HG03354 (cell line): ENCODE measurements around the gene THPO.

Experiments
- ATAC-seq: cut with Tn5 transposase; IDR thresholded peaks from one replicate; pipeline ENCODE4 v1.9.1; 2021; ENCODE audit warnings: mild to moderate bottlenecking; ENCODE audit not compliant: unreplicated experiment, poor library complexity, severe bottlenecking

The THPO gene

DNA sequence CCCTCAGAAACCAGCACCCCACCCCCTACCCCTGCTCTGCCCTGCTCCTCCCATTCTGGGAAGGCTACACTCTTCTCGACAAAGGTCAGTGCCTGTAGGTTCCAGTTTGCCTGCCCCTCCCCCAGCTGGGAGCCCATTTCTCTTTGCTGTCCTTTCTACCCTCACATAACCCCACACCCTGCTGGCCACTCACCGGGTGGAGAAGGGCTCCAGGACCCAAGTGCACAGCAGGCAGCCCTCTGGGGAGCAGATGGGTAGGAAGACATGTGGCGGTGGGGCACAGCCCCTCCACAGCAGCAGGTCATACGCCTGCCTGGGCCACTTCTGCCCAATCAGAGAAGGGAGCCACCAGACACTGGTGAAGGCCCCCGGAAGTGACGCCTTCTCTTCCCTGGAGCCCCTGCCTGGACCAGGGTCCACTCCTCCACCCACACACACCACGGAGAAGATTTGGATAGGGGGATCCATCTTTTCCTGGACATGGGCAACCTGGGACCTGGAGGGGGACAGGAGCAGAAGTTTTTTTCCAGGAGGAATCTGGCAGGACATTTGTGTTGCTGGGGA is at the start of gene THPO:
Gene THPO (minus strand): TSS at position 326 of the 564 bp plus-strand sequence. CDS start 1,948 bp downstream, outside the sequence.
- ATAC-seq: no peak

DNA sequence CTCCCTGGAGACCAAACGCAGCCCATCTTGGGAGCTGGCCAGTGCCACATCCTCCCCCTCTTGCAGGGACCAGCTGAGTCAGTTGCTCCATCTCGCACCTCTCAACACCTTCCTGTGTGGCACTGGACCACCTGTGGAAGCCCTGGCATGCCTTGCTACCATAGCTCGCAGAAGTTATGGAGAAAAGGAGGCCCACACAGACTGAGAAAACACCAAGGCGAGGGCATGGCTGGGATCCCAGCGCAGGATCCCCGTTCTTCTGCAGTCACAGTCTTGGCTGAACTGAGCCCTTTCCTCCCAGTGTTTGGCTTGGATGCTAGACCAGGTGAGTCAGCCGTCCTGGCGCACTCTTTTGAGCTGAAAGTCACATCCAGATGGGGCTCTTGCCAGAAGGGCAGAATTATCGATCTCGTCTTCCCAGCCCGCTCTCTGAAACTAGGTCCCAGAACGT is 48.7 kb upstream of the THPO start:
- ATAC-seq: no peak

DNA sequence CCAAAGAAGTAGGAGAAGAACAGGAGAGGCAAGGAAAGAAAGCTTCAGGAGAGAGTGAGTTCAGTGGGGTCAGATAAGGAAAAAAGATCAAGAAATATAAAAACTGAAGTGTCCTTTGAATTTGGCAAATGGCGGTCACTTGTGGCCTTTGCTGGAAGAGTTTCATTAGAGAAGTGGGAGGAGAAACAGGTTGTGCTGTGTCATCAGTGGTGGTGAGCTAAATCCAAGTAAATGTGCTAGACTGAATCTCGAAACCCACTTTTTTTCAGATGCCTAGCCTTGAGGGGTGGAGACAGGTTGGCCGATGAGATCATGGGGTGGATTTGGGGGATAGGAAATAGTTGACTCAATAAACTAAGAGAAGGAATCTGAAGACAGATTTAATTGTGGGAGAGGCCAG is 45.6 kb upstream of the THPO start:
- ATAC-seq: no peak

DNA sequence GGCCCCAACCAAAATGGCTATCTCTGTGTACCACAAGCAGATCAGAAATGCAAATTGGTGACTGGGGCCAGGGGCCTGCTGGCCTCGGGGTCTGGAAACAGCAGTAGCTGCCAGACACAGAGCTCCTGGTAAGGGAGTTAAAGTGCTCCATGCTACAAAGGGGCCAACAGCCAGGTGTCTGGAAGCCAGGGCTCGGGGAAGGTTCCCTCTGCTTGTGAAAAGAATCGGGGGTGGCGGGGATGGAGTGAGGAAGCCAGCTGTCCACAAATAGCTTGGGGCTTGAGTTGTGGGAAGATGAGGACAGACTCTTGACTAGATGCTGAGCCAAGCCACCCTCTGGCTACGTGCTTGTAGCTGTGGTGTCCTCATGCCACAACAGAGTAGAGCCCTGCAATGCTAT is 41.2 kb upstream of the THPO start:
- no peak for ATAC-seq

DNA sequence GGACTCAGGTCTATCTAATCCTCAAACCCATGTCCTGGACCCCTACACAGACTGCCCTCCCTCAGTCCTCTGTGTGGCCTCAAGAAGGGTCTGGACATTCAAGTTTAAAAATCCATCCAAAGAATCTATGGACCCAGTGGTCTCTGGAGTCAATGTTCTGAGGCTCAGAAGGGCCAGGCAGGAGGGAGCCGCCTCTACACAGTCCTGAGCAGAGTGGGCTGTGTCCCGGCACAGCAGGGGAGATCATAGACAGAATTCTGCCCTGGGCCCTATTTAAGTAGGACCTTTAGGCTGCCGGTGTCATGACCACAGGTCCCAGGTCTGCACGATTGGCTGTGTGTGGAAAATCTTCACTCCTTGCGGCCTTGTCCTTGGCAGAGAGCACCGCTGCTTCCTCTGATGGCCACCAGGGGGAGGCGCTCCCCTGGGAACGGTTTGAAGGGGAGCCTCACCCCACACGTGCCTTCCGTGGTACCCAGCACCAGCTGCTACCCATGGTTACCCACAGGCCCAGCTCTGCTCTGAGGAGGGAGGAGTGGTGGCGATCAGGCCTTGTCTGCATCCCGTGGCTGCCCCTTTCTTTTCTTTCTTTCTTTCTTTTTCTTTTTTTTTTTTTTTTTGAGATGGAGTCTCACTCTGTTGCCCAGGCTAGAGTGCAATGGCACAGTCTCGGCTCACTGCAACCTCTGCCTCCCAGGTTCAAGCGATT is 39.8 kb upstream of the THPO start:
- peak; percentile 94 for ATAC-seq

DNA sequence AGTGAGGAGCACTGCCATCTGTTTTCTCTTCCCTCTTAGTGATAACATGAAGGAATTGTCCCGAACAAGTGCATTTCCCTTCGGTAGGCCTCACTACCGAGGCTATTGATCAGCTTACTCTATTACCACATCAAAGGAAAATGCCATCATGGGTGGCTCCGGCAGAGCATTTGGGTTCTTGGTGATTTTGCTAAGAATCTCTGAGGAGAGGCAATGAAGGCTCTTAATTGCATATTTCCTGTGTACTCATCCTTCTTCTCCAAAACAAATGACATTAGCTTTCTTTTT is 37.1 kb upstream of the THPO start:
- no peak for ATAC-seq

DNA sequence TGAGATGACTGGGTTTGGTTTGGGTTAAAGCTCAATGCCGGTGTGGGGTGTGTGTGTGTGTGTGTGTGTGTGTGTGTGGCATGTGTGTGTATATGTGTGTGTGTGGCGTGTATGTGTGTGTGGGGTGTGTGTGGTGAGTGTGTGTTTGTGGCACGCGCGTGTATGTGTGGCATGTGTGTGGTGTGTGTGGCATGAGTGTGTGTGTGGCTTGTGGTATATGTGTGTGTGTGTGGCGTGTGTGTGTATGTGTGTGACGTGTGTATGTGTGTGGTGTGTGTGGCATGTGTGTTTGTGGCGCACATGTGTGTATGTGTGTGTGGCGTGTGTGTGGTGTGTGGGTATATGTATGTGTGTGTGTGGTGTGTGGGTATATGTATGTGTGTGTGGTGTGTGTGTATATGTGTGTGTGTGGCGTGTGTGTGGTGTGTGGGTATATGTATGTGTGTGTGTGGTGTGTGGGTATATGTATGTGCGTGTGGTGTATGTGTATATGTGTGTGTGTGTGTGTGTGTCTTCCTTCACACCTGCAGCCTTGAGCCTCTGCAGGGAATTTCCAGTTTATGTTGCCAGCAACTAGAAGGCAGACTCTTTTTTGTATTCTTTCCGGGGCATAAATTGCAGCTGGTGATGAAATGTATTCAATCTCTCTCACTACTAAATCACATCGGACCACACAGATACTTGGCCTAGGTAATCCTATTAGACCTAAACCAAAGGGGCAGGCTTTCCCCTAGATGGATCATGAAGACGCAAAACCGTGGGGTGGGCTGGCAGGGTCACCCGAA is 36.6 kb upstream of the THPO start:
- no peak for ATAC-seq

DNA sequence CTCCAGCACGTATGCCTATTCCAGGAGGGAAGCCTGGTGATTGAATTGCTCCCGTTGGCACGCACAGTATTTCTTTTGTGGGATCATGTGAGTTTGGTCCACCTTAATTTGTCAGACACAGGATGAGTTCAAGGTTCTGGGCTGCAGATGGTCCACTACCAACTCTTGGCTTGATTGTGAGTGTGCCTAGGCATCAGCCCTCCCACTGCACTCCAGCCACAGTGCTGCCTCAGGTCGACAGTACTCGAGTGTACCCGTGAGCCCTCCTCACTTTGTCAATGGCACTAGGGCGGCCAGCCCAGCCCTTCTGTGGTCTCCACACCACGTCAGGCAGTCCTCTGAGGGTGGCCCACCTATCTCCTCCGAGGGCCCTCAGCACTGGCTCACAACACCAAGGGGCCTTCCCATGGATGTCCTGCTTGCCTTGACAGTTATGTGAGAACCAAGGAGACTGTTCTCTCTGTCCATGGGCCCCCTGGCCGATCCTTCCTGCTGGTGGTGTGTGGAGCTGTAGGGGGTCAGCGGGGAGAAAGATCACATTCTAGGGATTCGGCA is 32.0 kb upstream of the THPO start:
- ATAC-seq: no peak

DNA sequence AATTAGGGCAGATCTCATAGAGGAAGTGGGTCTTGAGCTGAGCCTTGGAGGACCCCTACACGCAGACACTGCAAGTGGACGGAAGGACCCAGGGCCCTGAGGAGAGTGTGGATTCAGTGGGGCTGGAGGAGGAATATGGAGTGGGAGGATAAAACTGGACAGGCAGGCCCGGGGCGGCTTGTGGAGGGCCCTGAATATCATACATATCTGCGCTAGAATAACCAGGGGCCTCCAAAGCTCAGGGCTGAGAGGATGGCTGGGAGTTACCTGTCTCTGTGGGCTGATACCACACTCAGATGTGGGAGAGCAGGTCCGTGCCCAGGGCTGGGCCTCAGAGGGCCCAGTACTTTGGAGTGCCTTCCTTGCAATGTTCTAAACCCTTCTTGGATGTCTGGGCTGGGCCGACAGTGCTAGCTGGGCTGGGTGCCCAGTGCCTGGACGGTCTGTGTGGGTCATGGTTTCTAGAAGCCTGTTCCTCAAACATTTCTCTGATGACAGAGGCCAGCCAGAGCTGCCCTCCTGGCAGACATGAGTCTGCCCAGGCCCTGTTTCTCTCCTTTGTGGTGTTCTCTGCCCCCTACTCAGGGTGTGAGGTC is 31.4 kb upstream of the THPO start:
- no peak for ATAC-seq

DNA sequence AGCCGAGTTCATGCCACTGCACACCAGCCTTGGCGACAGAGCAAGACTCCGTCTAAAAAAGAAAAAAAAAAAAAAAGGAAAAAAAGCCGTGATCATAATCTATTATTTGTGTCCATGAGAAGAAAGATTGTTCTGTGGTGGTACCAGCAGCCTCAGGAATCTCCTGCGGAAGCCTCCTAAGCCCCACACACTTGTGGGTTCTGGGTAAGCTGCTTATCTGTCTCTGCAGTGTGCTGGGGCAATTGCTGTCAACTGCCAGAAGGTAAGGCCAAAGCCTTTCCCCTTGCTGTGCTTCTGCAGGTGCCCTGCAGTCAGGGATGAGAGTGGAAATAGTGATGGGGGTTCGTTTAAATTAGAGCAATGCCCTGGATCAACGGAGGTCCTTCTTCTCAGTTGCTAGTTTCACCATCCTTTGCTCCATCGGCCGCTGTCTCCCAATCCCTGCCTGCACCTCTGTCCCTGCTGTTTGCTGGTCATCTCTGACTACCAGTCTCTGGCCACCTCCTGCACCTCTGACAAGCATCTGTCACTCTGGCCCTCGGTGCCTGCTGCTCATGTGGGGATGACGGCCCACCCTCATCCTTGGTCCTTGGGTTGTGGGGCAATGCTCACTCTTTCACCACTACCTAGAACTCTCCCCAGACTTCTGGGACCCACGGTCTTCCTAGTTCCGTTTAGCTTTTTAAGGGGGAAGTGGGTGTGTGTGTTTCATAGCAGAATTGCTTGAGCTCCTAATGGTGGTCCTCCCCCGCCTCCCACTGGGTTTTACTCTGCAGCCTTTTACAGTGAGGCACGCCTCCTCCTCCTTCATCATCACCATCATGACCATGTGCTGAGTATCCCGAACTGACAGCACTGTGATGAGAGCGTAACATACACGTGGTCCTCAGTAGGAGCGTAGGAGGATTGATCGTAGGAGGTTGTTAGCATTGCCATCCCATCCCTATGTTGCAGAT is 27.3 kb upstream of the THPO start:
- ATAC-seq: no peak

DNA sequence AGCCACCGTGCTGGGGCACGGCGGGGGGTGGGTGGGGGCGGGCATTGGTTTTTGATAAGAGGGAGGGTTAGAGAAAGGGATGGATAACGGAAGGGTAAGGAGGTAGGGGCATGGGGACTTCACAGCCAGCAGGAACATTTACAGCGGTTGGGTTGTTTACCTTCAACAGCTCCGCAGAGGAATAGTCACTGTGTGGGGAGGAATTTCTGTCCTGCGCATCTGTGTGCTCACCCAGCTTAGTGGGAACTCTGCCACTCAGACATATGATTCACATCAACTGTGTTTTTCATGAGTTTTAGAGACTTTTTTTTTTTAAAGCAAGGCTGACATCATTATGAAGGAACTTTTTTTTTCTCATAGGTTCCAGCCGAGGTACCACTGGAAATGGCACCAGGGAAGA is 21.4 kb upstream of the THPO start:
- ATAC-seq: no peak

DNA sequence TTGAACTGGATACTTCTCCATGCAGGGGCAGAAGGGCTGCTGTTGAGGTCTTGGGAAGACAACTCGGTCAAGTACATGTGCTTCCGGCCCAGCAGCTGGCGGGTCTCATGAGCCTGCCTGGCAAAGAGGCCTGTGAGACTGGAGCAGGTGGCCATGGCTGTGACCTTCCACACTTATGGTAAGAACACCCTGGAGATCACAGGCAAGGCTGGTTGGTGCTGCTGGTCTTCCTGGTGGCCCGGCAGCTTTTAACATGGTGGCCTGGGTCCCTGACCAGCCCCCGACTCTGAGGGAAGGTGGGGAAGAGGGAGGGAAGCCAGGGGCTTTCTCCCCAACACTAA is 17.3 kb upstream of the THPO start:
- ATAC-seq: no peak

DNA sequence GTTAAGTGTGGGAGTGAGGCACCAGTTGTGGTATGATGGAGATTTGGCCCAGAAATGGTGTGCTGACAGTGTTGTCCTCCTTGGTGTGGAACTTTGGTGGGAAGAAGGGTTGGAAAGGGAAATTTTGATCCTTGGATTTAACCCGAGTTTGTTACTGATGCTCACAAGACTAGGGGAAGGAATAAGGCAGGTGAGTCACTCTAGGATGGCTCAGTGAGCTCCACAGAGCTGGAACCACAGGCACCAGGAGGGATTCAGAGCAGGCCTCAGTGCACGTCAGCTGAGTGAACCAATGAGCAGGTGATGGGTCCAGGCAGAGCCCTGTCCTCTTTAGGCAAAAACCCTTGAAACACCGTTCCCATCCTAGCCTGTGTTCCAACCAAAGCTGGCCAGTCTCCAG is 13.3 kb upstream of the THPO start:
- no peak for ATAC-seq

DNA sequence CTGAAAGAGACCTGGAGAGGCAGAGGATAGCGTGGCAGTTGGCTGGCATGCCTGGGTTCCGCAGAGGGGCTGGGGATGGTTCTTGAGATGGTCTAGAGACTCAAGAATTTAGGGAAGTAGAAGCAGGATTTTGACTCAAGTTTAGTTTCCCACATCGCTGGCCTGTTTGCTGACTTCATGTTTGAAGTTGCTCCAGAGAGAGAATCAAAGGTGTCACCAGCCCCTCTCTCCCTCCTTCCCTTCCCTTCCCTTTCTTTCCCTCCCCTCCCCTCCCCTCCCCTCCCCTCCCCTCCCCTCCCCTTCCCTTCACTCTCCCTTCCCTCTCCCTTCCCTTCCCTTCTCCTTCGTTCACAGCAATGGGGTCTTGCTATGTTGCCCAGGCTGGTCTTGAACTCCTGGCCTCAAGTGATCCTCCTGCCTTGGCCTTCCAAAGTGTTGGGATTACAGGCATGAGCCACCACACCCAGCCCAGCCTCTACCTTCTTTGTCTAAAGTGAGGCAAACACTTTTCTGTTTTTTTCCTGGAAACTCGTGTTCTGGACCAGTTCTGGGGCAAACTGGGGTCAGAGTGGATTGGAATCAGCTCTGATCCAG is 12.0 kb upstream of the THPO start:
- ATAC-seq: no peak

DNA sequence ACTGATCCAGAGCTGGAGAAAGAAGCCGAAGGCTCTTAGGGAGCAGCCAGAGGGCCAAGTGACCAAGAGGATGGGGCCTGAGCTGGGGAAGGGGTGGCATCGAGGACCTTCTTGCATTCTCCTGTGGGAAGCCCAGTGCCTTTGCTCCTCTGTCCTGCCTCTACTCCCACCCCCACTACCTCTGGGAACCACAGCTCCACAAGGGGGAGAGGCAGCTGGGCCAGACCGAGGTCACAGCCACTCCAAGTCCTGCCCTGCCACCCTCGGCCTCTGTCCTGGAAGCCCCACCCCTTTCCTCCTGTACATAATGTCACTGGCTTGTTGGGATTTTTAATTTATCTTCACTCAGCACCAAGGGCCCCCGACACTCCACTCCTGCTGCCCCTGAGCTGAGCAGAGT is 11.4 kb upstream of the THPO start:
- no peak for ATAC-seq

DNA sequence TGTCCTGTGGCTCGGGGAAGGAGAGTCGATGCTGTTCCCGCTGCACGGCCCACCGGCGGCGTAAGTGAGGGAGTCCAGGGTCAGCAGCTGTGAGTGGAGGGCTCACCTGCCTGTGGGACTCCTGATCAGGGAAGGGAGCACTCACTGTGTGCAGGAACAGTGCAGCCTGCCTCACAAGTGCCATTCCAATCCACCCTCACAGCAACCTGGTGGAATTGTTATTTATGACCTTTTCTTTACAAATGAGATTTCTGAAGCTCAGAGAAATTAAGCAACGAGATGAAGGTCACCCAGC is 10.9 kb upstream of the THPO start:
- no peak for ATAC-seq

DNA sequence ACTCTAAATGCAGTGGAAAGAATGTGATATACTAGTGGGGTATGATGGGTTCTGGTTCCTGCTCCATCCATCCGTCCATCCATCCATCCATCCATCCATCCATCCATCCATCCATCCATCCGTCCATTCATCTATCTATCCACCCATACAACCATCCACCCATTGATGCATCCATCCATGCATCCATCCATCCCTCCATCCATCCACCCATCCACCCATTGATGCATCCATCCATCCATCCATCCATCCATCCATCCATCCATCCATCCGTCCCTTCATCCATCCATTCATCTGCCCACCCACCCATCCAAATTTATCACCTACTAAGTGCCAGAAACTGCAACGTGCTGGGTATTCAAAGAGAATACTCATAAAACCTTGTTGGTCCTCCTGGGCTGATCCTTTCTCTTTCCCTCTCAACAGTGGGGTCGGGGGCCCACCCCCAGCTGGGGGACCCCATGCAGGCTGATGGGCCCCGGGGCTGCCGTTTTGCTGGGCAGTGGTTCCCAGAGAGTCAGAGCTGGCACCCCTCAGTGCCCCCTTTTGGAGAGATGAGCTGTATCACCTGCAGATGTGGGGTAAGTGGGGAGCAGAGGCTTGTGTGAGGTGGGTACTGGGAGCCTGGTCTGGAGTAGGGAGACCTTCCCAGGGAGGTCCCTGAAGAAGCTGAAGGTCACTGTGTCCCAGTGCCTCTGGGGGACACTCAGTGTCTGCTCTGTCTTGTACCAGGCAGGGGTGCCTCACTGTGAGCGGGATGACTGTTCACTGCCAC is 10.3 kb upstream of the THPO start:
- no peak for ATAC-seq

DNA sequence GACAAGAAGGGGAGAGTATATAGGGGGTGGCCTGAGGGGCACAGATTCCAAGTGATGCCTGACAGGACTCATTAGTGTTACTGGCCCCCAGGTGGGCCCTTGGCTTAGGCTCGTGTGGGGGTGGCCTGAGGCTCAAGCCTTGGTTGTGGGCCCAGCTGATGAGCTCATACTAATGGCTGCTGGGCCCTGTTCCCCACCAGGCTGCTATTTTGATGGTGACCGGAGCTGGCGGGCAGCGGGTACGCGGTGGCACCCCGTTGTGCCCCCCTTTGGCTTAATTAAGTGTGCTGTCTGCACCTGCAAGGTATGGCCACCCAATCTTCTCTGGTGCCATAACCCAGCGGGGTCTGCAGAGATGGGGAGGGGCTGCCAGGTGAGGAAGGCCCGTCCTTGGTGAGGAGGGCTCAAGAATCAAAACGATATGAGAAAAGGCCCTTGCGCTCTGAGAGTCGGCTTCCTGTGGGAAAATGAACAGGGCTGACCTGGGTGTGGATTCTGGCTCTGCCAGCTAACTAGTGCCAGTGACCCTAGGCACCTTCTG is 9.2 kb upstream of the THPO start:
- no peak for ATAC-seq
